ENCODE results near the gene SARS1.
"Not testable (repeated sequence)": the region's sequence is repeated elsewhere in the genome, so short reads cannot be mapped to it uniquely, and the experiment has no call there.

SARS1 gene

DNA sequence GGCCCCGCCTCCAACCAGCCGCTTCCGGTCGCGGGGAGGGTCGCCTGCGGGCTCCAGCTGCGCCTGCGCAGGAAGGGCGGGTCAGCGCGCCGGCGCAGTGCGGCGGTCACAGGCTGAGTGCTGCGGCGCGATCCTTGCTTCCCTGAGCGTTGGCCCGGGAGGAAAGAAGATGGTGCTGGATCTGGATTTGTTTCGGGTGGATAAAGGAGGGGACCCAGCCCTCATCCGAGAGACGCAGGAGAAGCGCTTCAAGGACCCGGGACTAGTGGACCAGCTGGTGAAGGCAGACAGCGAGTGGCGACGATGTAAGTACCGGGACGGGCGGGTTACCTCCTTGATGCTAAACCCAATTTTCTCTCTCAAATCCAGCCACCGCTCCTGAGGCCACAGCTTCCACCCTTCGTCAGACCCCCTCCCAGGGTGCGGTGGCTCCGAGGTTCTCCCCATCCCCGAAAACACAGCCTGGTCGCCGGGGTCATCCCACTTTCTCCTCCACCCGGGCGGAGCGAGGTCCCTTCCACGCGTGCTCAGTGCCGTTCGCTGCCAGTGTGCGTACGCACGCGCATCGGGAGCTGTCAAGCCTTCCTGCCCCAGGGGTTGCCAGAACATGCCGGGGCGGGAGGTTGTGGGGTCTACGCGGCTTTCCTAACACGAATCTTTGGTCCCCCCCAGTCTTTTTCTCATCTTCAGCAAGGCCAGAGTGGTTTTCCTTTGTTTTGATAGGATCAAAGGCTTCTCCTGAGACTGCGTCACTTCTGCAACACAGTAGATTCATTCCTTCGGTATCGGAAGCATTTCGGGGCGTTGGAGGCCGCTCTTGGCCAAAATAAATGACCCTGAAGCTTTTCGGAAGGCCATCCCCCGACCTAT lies at the start of gene SARS1:
Gene SARS1 (plus strand): TSS at position 95 of the 870 bp plus-strand sequence. CDS start 75 bp downstream, at position 170.
- DNase-seq (ENCODE audit: low spot score) = peak; percentile 69
- no peak for FAIRE-seq

GRCh38 chr1:109164538-109164937 lies 49.2 kb upstream of the SARS1 start:
- FAIRE-seq (no peak), DNase-seq (ENCODE audit: low spot score) (no peak)

GRCh38 chr1:109167001-109167506 lies 46.7 kb upstream of the SARS1 start:
- DNase-seq (ENCODE audit: low spot score) = no peak
- FAIRE-seq = no peak

DNA sequence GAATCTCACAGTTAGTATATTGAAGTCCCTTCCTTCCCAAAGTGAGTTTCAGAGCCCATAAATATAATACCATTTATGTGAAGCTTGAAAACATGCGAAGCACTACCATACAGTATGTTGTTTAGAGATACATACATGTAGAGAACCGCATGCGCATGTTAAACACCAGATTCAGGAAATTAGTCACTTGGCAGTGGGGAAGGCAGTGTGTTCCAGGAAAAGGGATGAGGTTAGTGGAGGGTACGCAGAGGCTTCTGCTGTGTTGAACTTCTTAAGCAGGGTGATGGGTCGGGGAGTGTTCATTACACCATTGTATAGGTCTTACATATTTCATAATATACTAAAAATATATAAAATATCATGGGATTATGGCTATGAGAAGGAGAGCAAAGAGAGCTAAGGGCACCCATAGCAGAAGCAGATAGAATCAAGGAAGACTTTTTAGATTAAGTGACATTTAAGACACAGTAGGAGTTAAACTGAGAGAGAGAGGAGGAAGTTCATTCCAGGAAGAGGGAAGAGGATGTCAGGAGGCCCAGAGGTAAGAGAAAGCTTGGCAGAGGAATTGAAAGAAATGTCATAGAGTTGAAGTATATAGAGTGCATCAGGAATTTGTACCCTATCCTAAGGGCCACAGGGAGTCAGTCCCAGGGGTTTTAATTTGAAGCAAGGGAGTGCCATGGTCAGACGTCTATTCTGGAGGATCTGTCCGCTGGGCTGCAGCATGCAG lies 43.5 kb upstream of the SARS1 start:
- FAIRE-seq (no peak), DNase-seq (ENCODE audit: low spot score) (no peak)

- no peak for FAIRE-seq
- no peak for DNase-seq (ENCODE audit: low spot score)
Measured at GRCh38 chr1:109171646-109172045, 42.1 kb upstream of the SARS1 start.

DNA sequence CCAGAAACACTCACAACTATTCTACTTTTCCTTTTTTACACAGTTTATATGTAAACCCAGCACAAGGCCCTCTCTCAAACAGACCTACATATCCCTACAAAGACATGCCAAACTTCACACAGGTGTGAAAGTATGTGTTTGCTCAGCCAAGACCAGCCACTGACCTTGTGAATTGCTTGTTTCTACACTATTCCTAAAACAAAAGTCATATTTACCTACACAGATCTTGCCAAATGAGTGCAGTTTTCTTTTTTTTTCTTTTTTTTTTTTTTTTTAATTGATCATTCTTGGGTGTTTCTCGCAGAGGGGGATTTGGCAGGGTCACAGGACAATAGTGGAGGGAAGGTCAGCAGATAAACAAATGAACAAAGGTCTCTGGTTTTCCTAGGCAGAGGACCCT lies 37.4 kb upstream of the SARS1 start:
- not testable (repeated sequence) for FAIRE-seq; DNase-seq (ENCODE audit: low spot score)

DNA sequence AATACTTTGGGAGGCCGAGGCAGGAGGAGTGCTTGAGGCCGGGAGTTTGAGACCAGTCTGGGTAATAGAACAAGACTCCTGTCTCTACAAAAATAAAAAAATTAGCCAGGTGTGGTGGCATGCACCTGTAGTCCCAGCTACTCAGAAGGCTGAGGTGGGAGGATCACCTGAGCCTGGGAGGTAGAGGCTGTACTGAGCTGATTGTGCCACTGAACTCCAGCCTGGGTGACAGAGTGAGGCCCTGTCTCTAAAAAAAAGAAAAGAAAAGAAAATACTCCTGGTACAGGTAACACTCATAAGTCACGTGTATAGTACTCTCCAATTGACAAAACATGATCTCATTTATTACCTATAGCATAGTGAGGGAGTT lies 33.0 kb upstream of the SARS1 start:
- DNase-seq (ENCODE audit: low spot score); FAIRE-seq: not testable (repeated sequence)

GRCh38 chr1:109181085-109181806 lies 32.5 kb upstream of the SARS1 start:
- peak; percentile 50 for DNase-seq (ENCODE audit: low spot score)
- FAIRE-seq = peak; percentile 83

- DNase-seq (ENCODE audit: low spot score) = no peak
- FAIRE-seq = no peak
Measured at GRCh38 chr1:109181807-109182163, 31.9 kb upstream of the SARS1 start.

- DNase-seq (ENCODE audit: low spot score) (no peak), FAIRE-seq (no peak)
Measured at GRCh38 chr1:109183058-109183738, 30.5 kb upstream of the SARS1 start.

DNA sequence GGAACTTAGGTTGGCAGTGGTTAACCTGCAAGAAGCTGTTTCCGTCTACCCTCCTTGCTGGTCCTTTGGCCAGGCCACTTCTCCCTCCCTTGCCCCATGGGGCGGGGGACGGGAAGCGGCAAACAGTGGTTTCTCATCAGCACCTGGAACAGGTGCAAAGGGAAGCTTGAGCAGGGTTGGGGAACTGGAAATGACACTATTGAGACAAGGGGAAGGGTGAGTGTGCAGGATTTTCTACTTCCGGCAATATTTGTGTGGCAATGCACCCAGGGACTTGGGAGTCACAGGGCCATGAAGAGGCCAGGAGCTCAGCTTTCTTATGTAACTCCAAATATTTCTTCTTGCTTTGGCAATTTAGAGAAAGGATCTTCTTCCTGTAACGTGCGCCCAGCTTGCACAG lies 29.0 kb upstream of the SARS1 start:
- DNase-seq (ENCODE audit: low spot score) (no peak), FAIRE-seq (no peak)

- DNase-seq (ENCODE audit: low spot score) (no peak), FAIRE-seq (no peak)
Measured at GRCh38 chr1:109185357-109185756, 28.4 kb upstream of the SARS1 start.

GRCh38 chr1:109185990-109186732 lies 27.6 kb upstream of the SARS1 start:
- no peak for DNase-seq (ENCODE audit: low spot score)
- no peak for FAIRE-seq

GRCh38 chr1:109186733-109187086 lies 27.0 kb upstream of the SARS1 start:
- no peak for DNase-seq (ENCODE audit: low spot score)

GRCh38 chr1:109187127-109187526 lies 26.6 kb upstream of the SARS1 start:
- FAIRE-seq (no peak), DNase-seq (ENCODE audit: low spot score) (no peak)

More at GRCh38 chr1:109186733-109187086, 27.0 kb upstream of the SARS1 start:
- no peak for FAIRE-seq

GRCh38 chr1:109188200-109188599 lies 25.5 kb upstream of the SARS1 start:
- FAIRE-seq (no peak), DNase-seq (ENCODE audit: low spot score) (no peak)

DNA sequence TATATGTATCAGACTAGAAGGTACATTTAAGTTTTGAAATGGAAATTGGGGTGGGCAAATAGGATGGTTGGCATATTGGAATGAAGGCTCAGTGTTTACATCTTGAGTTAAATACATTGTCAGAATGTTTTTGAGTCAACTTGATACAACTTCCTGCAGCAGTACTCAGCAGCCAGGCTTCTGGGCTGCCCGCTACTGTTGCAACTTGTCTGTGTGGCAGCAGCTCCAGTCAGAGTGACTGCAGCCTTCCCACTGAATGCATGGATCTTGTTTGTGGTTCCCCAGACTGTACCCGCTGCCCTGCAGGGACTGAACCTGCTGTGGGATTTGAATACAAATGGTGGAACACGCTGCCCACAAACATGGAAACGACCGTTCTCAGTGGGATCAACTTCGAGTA lies 24.9 kb upstream of the SARS1 start:
- FAIRE-seq (no peak), DNase-seq (ENCODE audit: low spot score) (no peak)

DNA sequence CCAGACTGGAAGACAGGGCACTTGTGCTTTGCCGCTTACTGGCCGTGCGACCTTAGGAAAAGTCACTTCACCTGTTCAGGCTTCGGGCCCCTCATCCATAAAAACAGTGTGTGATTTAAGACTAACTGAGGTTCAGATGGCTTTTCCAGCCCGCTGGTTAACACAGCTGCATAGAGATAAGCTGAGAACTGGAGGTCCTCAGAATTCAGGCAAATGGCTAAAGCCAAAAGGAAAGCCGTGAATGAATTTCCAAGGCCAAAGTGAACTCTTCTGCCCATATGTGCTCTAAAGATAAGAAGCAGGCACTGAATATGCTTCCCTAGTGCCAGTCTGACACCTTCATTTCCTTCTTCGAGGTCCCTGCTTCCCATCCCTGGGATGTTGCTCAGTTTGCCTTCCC lies 23.5 kb upstream of the SARS1 start:
- FAIRE-seq (no peak), DNase-seq (ENCODE audit: low spot score) (no peak)

DNA sequence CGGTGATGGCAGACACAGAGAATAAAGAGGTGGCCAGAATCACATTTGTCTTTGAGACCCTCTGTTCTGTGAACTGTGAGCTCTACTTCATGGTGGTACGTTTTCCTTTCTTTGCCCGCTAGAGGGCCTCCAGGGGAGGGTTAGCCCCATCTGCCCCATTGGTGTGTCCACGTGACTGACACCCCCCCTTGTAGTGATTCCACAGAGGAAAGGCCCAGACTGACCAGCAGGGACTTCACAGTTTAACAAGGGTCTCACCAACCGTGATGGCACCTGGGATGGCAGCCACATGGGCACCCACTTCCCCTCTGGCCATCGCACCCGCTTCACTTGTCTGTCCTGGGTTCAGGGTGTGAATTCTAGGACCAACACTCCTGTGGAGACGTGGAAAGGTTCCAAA lies 22.3 kb upstream of the SARS1 start:
- FAIRE-seq = no peak

GRCh38 chr1:109191891-109192290 lies 21.8 kb upstream of the SARS1 start:
- no peak for FAIRE-seq
- DNase-seq (ENCODE audit: low spot score) = no peak

More for the DNA sequence above, 22.3 kb upstream of the SARS1 start:
- DNase-seq (ENCODE audit: low spot score) = no peak

DNA sequence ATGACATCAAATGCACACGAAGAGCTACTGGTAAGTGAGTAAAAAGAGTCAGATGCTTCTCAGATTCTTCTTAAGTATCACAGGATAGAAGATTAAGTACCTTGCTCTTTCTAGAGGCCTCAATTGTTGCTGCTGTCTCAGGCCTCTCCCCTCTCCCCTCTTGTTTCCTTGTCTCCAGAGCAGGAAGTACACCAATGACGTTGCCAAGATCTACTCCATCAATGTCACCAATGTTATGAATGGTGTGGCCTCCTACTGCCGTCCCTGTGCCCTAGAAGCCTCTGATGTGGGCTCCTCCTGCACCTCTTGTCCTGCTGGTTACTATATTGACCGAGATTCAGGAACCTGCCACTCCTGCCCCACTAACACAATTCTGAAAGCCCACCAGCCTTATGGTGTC lies 21.3 kb upstream of the SARS1 start:
- DNase-seq (ENCODE audit: low spot score) = no peak
- no peak for FAIRE-seq

Measured in RCC 7860 (cell line).